GM12892 (cell line): ENCODE measurements around the gene FREM1.

Experiments used
- POLR2A ChIP-seq: IDR thresholded peaks from 2 replicates; pipeline ENCODE4 v1.6.1; 2011; ENCODE audit warnings: low read depth, low read length, control low read depth
- POLR2AphosphoS5 ChIP-seq: IDR thresholded peaks from 2 replicates; pipeline ENCODE4 v1.6.1; 2011; ENCODE audit warnings: low read depth, low read length, control low read depth
- TAF1 ChIP-seq: IDR thresholded peaks from 2 replicates; pipeline ENCODE4 v1.6.1; 2011; ENCODE audit warnings: low read depth, mild to moderate bottlenecking, control low read depth, low read length, borderline replicate concordance

GRCh38 chr9:14907696-14908095 lies 2.5 kb downstream of the FREM1 start:
- TF ChIP-seq POLR2A (no peak), TAF1 (no peak), POLR2AphosphoS5 (no peak)
